WTC11 (cell line): ENCODE measurements around the gene AP1S1. TPM values are rescaled to one million over a fixed set of nuclear protein-coding genes. Genes with fewer than 3 reads are reported as not detected.
A peak's percentile ranks its signal among the peaks of the same experiment; 100 is the strongest.

Experiments used
- ARID4B ChIP-seq: sonication (generic); formaldehyde crosslinking; IDR thresholded peaks from 2 replicates; pipeline ENCODE4 v1.8.0; 2023; ENCODE audit warnings: missing genetic modification reagents, mild to moderate bottlenecking, borderline replicate concordance
- ETV6 ChIP-seq: sonication (generic); formaldehyde crosslinking; IDR thresholded peaks from 2 replicates; pipeline ENCODE4 v1.8.1; 2022; ENCODE audit warnings: mild to moderate bottlenecking, missing genetic modification reagents
- FOXJ3 ChIP-seq: sonication (generic); formaldehyde crosslinking; IDR thresholded peaks from 2 replicates; pipeline ENCODE4 v1.9.0; 2021; ENCODE audit warnings: missing genetic modification reagents, mild to moderate bottlenecking, borderline replicate concordance
- FOXK1 ChIP-seq: sonication (generic); formaldehyde crosslinking; IDR thresholded peaks from 2 replicates; pipeline ENCODE4 v1.8.0; 2022; ENCODE audit warnings: mild to moderate bottlenecking, moderate library complexity, missing genetic modification reagents
- HMGA2 ChIP-seq: fragments of 250-450 bp; sonication (Bioruptor Pico); IDR thresholded peaks from 2 replicates; pipeline ENCODE4 v1.4.0; 2021; ENCODE audit warnings: mild to moderate bottlenecking, moderate library complexity
- IRF2 ChIP-seq: sonication (generic); formaldehyde crosslinking; IDR thresholded peaks from 2 replicates; pipeline ENCODE4 v1.8.0; 2022; ENCODE audit warnings: low read depth, missing genetic modification reagents, borderline replicate concordance
- JUN ChIP-seq: sonication (generic); formaldehyde crosslinking; IDR thresholded peaks from 2 replicates; pipeline ENCODE4 v1.8.0; 2023; ENCODE audit warnings: mild to moderate bottlenecking, missing genetic modification reagents
- NFATC4 ChIP-seq: fragments of 250-450 bp; sonication (Bioruptor Pico); IDR thresholded peaks from 2 replicates; pipeline ENCODE4 v1.9.0; 2021; ENCODE audit warnings: mild to moderate bottlenecking
- NFYB ChIP-seq: sonication (generic); formaldehyde crosslinking; conservative IDR thresholded peaks from 2 replicates; pipeline ENCODE4 v1.8.0; 2022; ENCODE audit warnings: low read depth, missing genetic modification reagents
- OVOL2 ChIP-seq: fragments of 250-450 bp; sonication (Bioruptor Pico); IDR thresholded peaks from 2 replicates; pipeline ENCODE4 v1.9.0; 2021; ENCODE audit warnings: mild to moderate bottlenecking, borderline replicate concordance
- PRRX2 ChIP-seq: fragments of 250-450 bp; sonication (Bioruptor Pico); IDR thresholded peaks from 2 replicates; pipeline ENCODE4 v1.8.0; 2021; ENCODE audit warnings: mild to moderate bottlenecking
- ZNF219 ChIP-seq: sonication (generic); formaldehyde crosslinking; IDR thresholded peaks from 2 replicates; pipeline ENCODE4 v1.8.0; 2023; ENCODE audit warnings: missing genetic modification reagents, mild to moderate bottlenecking, borderline replicate concordance
- total RNA-seq: library from RNA; stranded (reverse); gene quantifications from 3 replicates; pipeline ENCODE4 v1.2.3, GENCODE V29; 2021
- TF ChIP-seq, protein P1 (sequence below): sonication (generic); formaldehyde crosslinking; IDR thresholded peaks from 2 replicates; pipeline ENCODE4 v1.8.0; 2022; ENCODE audit warnings: missing genetic modification reagents
- TF ChIP-seq, protein P2 (sequence below): fragments of 250-450 bp; sonication (Bioruptor Pico); IDR thresholded peaks from 2 replicates; pipeline ENCODE4 v1.9.0; 2021; ENCODE audit warnings: mild to moderate bottlenecking
- TF ChIP-seq, protein P3 (sequence below): sonication (generic); formaldehyde crosslinking; IDR thresholded peaks from 2 replicates; pipeline ENCODE4 v1.8.1; 2023; ENCODE audit warnings: mild to moderate bottlenecking, missing genetic modification reagents, moderate library complexity
- TF ChIP-seq, protein P4 (sequence below): fragments of 250-450 bp; sonication (Bioruptor Pico); IDR thresholded peaks from 2 replicates; pipeline ENCODE4 v1.9.0; 2021; ENCODE audit warnings: mild to moderate bottlenecking
- TF ChIP-seq, protein P5 (sequence below): sonication (generic); formaldehyde crosslinking; IDR thresholded peaks from 2 replicates; pipeline ENCODE4 v1.8.1; 2022; ENCODE audit warnings: low read depth, mild to moderate bottlenecking, moderate library complexity, missing genetic modification reagents, borderline replicate concordance
- TF ChIP-seq, protein P6 (sequence below): sonication (generic); formaldehyde crosslinking; IDR thresholded peaks from 2 replicates; pipeline ENCODE4 v1.8.1; 2023; ENCODE audit warnings: mild to moderate bottlenecking, missing genetic modification reagents, borderline replicate concordance

The AP1S1 gene
- total RNA-seq, 1 experiment from 2014 or later: 60.7 TPM

GRCh38 chr7:101164071-101164840, 10.0 kb downstream of the AP1S1 start (continued):
- TF ChIP-seq, protein P1, sequence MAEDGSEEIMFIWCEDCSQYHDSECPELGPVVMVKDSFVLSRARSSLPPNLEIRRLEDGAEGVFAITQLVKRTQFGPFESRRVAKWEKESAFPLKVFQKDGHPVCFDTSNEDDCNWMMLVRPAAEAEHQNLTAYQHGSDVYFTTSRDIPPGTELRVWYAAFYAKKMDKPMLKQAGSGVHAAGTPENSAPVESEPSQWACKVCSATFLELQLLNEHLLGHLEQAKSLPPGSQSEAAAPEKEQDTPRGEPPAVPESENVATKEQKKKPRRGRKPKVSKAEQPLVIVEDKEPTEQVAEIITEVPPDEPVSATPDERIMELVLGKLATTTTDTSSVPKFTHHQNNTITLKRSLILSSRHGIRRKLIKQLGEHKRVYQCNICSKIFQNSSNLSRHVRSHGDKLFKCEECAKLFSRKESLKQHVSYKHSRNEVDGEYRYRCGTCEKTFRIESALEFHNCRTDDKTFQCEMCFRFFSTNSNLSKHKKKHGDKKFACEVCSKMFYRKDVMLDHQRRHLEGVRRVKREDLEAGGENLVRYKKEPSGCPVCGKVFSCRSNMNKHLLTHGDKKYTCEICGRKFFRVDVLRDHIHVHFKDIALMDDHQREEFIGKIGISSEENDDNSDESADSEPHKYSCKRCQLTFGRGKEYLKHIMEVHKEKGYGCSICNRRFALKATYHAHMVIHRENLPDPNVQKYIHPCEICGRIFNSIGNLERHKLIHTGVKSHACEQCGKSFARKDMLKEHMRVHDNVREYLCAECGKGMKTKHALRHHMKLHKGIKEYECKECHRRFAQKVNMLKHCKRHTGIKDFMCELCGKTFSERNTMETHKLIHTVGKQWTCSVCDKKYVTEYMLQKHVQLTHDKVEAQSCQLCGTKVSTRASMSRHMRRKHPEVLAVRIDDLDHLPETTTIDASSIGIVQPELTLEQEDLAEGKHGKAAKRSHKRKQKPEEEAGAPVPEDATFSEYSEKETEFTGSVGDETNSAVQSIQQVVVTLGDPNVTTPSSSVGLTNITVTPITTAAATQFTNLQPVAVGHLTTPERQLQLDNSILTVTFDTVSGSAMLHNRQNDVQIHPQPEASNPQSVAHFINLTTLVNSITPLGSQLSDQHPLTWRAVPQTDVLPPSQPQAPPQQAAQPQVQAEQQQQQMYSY: no peak
- TF ChIP-seq, protein P2, sequence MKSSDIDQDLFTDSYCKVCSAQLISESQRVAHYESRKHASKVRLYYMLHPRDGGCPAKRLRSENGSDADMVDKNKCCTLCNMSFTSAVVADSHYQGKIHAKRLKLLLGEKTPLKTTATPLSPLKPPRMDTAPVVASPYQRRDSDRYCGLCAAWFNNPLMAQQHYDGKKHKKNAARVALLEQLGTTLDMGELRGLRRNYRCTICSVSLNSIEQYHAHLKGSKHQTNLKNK (CRISPR knock-in tag): no peak
- TF ChIP-seq NFYB (CRISPR knock-in tag) (no peak), HMGA2 (CRISPR knock-in tag) (no peak), FOXK1 (CRISPR knock-in tag) (0 out of 2 replicates have a peak, but pooled peaks have one; percentile 16), ARID4B (peak; percentile 95), IRF2 (no peak), OVOL2 (no peak), ZNF219 (CRISPR knock-in tag) (0 out of 2 replicates have a peak, but pooled peaks have one; percentile 35), FOXJ3 (CRISPR knock-in tag) (no peak), NFATC4 (CRISPR knock-in tag) (no peak), JUN (CRISPR knock-in tag) (peak; percentile 81; the same call in 1 of the 2 replicates), PRRX2 (CRISPR knock-in tag) (no peak), ETV6 (peak; percentile 67; the same call in 1 of the 2 replicates)
- TF ChIP-seq, protein P3, sequence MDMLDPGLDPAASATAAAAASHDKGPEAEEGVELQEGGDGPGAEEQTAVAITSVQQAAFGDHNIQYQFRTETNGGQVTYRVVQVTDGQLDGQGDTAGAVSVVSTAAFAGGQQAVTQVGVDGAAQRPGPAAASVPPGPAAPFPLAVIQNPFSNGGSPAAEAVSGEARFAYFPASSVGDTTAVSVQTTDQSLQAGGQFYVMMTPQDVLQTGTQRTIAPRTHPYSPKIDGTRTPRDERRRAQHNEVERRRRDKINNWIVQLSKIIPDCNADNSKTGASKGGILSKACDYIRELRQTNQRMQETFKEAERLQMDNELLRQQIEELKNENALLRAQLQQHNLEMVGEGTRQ: peak; percentile 45
- TF ChIP-seq, protein P4, sequence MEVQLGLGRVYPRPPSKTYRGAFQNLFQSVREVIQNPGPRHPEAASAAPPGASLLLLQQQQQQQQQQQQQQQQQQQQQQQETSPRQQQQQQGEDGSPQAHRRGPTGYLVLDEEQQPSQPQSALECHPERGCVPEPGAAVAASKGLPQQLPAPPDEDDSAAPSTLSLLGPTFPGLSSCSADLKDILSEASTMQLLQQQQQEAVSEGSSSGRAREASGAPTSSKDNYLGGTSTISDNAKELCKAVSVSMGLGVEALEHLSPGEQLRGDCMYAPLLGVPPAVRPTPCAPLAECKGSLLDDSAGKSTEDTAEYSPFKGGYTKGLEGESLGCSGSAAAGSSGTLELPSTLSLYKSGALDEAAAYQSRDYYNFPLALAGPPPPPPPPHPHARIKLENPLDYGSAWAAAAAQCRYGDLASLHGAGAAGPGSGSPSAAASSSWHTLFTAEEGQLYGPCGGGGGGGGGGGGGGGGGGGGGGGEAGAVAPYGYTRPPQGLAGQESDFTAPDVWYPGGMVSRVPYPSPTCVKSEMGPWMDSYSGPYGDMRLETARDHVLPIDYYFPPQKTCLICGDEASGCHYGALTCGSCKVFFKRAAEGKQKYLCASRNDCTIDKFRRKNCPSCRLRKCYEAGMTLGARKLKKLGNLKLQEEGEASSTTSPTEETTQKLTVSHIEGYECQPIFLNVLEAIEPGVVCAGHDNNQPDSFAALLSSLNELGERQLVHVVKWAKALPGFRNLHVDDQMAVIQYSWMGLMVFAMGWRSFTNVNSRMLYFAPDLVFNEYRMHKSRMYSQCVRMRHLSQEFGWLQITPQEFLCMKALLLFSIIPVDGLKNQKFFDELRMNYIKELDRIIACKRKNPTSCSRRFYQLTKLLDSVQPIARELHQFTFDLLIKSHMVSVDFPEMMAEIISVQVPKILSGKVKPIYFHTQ (CRISPR knock-in tag): no peak
- TF ChIP-seq, protein P5, sequence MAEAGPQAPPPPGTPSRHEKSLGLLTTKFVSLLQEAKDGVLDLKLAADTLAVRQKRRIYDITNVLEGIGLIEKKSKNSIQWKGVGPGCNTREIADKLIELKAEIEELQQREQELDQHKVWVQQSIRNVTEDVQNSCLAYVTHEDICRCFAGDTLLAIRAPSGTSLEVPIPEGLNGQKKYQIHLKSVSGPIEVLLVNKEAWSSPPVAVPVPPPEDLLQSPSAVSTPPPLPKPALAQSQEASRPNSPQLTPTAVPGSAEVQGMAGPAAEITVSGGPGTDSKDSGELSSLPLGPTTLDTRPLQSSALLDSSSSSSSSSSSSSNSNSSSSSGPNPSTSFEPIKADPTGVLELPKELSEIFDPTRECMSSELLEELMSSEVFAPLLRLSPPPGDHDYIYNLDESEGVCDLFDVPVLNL (CRISPR knock-in tag): no peak
- TF ChIP-seq, protein P6, sequence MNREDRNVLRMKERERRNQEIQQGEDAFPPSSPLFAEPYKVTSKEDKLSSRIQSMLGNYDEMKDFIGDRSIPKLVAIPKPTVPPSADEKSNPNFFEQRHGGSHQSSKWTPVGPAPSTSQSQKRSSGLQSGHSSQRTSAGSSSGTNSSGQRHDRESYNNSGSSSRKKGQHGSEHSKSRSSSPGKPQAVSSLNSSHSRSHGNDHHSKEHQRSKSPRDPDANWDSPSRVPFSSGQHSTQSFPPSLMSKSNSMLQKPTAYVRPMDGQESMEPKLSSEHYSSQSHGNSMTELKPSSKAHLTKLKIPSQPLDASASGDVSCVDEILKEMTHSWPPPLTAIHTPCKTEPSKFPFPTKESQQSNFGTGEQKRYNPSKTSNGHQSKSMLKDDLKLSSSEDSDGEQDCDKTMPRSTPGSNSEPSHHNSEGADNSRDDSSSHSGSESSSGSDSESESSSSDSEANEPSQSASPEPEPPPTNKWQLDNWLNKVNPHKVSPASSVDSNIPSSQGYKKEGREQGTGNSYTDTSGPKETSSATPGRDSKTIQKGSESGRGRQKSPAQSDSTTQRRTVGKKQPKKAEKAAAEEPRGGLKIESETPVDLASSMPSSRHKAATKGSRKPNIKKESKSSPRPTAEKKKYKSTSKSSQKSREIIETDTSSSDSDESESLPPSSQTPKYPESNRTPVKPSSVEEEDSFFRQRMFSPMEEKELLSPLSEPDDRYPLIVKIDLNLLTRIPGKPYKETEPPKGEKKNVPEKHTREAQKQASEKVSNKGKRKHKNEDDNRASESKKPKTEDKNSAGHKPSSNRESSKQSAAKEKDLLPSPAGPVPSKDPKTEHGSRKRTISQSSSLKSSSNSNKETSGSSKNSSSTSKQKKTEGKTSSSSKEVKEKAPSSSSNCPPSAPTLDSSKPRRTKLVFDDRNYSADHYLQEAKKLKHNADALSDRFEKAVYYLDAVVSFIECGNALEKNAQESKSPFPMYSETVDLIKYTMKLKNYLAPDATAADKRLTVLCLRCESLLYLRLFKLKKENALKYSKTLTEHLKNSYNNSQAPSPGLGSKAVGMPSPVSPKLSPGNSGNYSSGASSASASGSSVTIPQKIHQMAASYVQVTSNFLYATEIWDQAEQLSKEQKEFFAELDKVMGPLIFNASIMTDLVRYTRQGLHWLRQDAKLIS (CRISPR knock-in tag): no peak
